Ovary (tissue), 9 donors: Measurements from ENCODE around the gene INPP5A. TPM values are rescaled to one million over a fixed set of nuclear protein-coding genes. Genes with fewer than 3 reads are reported as not detected.

ENCODE experiments used
- DNase-seq, 5 donors: peaks; one replicate each; pipeline ENCODE4 v3.0.0-alpha.2; 2019 to 2020
- H3K27ac ChIP-seq, 2 donors: fragments of 200-600 bp; one replicate each; pipeline versions ENCODE4 v1.5.1 to v1.8.0; 2019 to 2022
- H3K27me3 ChIP-seq: fragments of 200-600 bp; one replicate; pipeline ENCODE4 v1.8.0; 2022
- H3K36me3 ChIP-seq: fragments of 200-600 bp; sonication (generic); one replicate; pipeline ENCODE4 v1.5.1; 2019
- H3K4me1 ChIP-seq: one replicate; pipeline ENCODE4 v1.8.1; 2013; ENCODE audit warnings: mild to moderate bottlenecking, moderate library complexity; ENCODE audit not compliant: insufficient read depth
- H3K4me3 ChIP-seq: fragments of 200-600 bp; sonication (generic); one replicate; pipeline ENCODE4 v1.5.1; 2017
- H3K9me3 ChIP-seq, 2 donors: fragments of 200-600 bp in 1 of 2; sonication (generic) in 1 of 2; one replicate each; pipeline versions ENCODE4 v1.5.1 to v1.8.1; 2013 to 2019; ENCODE audit warnings: mild to moderate bottlenecking in 1 of 2, moderate library complexity in 1 of 2
- CTCF ChIP-seq, 3 donors: fragments of 450-650 bp in 2 of 3; fragments of 200-600 bp in 1 of 3; IDR thresholded peaks; one replicate each; pipeline versions ENCODE4 v1.5.1 to v1.8.0; 2016 to 2022; ENCODE audit warnings: antibody characterized with exemption in 3 of 3, mild to moderate bottlenecking in 1 of 3
- EP300 ChIP-seq: sonication (generic); formaldehyde crosslinking; IDR thresholded peaks from one replicate; pipeline ENCODE4 v1.6.1; 2017; ENCODE audit warnings: antibody characterized with exemption
- POLR2A ChIP-seq: fragments of 450-650 bp; IDR thresholded peaks from one replicate; pipeline ENCODE4 v1.6.1; 2017; ENCODE audit warnings: antibody characterized with exemption, mild to moderate bottlenecking, moderate library complexity
- WGBS, 3 donors: extraction: QIAGEN DNeasy Blood & Tissue Kit in 1 of 3; methylation state at CpG; one replicate each; pipeline versions ENCODE4 v1.1.5 to v1.1.7; 2013 to 2017; 5-methylcytosine and 5-hydroxymethylcytosine counted together
- intact Hi-C, 4 donors: fragments of 100-400 bp; cut with DNase I; formaldehyde crosslinking; loops; one replicate each; pipeline versions ENCODE4 v1.11.0 to v1.15.1; 2022 to 2023
- polyA plus RNA-seq, 2 donors: library from polyadenylated mRNA; stranded (reverse); fragments of 200-250 nt in 1 of 2; fragments of 350-450 nt in 1 of 2; fragmentation: Illumina TruSeq in 1 of 2; extraction: RNeasy Lipid Tissue Mini Kit (QIAGEN cat#74804) in 1 of 2; gene quantifications; one replicate each; pipeline ENCODE4 v1.2.3, GENCODE V29; 2013 to 2014
- total RNA-seq, 7 donors: library from RNA; depleted of rRNA in 2 of 7; stranded (reverse); fragments of >200 nt in 2 of 7; fragmentation: NEBNext Ultra II Directional in 3 of 7; extraction: Animal tissue kit (Norgen Biotek cat#: 25700) in 3 of 7; gene quantifications; one replicate each; pipeline versions ENCODE4 v1.1.0 to v1.2.4, GENCODE V29; 2016 to 2023
- donor health status: DM: no; HTN: no; CAD: no; lungs with moderate emphysema.
- donor health status: DM: no; HTN: no; CAD: no.
- donor health status: Bipolar disorder and iron deficiency.
- donor health status: DM: yes; HTN: yes; CAD: no.
- donor health status: DM: no; HTN: no; CAD: no.
- donor health status: DM: yes; HTN: yes; CAD: no.

The INPP5A gene
- total and polyA plus RNA-seq, 9 donors = 19.8 to 41.2 (median 35.3) TPM

DNA sequence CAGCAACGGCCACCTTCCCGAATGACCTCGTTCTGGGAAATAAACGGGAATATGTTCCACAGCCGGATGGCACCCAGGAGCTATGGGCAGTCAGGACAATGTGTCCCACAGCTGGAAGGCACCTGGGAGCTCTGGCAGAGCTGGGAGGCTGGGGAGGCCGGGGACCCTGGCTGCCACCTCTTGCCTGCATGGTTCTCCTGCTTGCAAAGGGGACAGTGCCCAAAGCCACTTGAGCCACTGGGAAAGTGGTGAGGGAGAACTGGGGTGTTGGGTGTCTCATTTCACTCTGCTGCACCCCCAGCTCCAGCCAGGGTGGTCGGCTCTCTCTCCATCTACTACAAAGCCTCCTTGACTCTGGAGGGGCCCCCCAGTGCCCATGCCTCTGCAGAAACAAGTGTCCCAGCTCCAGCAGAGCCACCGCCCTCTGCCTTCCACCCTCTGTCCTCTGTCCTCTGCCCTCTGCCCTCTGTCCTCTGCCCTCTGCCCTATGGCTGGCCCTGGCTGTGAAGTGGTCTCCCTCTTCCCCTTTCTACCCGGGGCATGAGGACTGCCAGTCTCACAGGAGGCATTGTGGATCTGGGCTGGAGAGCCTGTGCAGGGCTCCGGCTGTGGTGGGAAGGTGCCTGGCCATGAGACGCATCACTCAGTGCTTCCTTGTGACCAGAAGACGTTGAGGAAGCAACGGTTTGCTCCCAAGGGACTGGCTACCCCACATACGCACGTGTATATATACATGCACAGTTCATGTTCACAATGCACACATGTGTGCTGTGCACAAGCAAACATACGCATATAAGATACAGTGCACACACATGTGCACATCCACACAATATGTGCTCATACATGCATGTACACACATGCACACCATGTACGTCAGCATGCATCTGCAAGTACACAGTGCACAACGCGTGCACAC lies 21.5 kb upstream of the INPP5A start:
- Histone ChIP-seq H3K4me1 (peaks cover 45% of the 10 kb centered on the region), H3K4me3 (no peak overlapping the region), H3K9me3 (no peaks in the 10 kb centered on the region), H3K27me3 (no peaks in the 10 kb centered on the region), H3K27ac (peak overlapping the region in 1 of 2 donors; percentile 87), H3K36me3 (no peaks in the 10 kb centered on the region)
- intact Hi-C loops = loop anchor here in 1 of 4 donors (2.0 to 5.0 kb wide), 2 partner anchors 21 to 49 kb away; partner anchors contain the start of gene INPP5A
- TF ChIP-seq EP300 (no peak), POLR2A (no peak), CTCF (IDR thresholded peaks at IDR 0.05) (no peak)
- WGBS, 3 donors = 60 to 62% (median 61%) methylated on average over 19 of the region's 19 CpGs
- peak in 4 of 5 donors; percentile 43 to 63 (median 58) for DNase-seq

- intact Hi-C loops = loop anchor here in 1 of 4 donors (2.0 to 5.0 kb wide), 2 partner anchors 20 to 50 kb away; partner anchors contain the start of gene INPP5A
- WGBS, 3 donors = 14 to 18% (median 16%) methylated on average over 24 to 37 of the region's 37 CpGs
- no peaks in the 10 kb centered on the region for H3K36me3 ChIP-seq
- peak; percentile 95 to 98 (median 97) for DNase-seq
- TF ChIP-seq EP300 (no peak), POLR2A (peak; percentile 14)
- peak overlapping the region; percentile 21 for H3K4me3 ChIP-seq
- H3K4me1 ChIP-seq = peaks cover 47% of the 10 kb centered on the region
- H3K27ac ChIP-seq = peak overlapping the region; percentile 75 to 87
- H3K9me3 ChIP-seq = no peaks in the 10 kb centered on the region
- H3K27me3 ChIP-seq = no peaks in the 10 kb centered on the region
These were observed 20.5 kb upstream of the INPP5A start for GRCh38 chr10:132516771-132517725.

- Histone ChIP-seq H3K4me1 (peaks cover 47% of the 10 kb centered on the region), H3K9me3 (no peaks in the 10 kb centered on the region), H3K27me3 (no peaks in the 10 kb centered on the region), H3K4me3 (no peak overlapping the region), H3K36me3 (no peaks in the 10 kb centered on the region), H3K27ac (peak overlapping the region; percentile 72 to 87)
- no peak for TF ChIP-seq POLR2A
- TF ChIP-seq EP300 = no peak
- no peak for TF ChIP-seq CTCF (IDR thresholded peaks at IDR 0.05)
- intact Hi-C loops = loop anchor here in 1 of 4 donors (2.0 to 5.0 kb wide), 2 partner anchors 19 to 51 kb away; partner anchors contain the start of gene INPP5A
- 38 to 42% (median 42%) methylated on average over 11 to 16 of the region's 16 CpGs for WGBS, 3 donors
- DNase-seq = peak in 4 of 5 donors; percentile 48 to 60 (median 56)
These were observed 19.6 kb upstream of the INPP5A start for GRCh38 chr10:132517951-132518521.

- DNase-seq = peak; percentile 53 to 76 (median 72)
- peak overlapping the region; percentile 54 to 87 for H3K27ac ChIP-seq
- H3K4me1 ChIP-seq = peaks cover 47% of the 10 kb centered on the region
- no peak overlapping the region for H3K4me3 ChIP-seq
- H3K27me3 ChIP-seq = no peaks in the 10 kb centered on the region
- 35 to 41% (median 36%) methylated on average over 29 of the region's 29 CpGs for whole genome bisulfite sequencing, 3 donors
- intact Hi-C loops = loop anchor here in 1 of 4 donors (5.0 kb wide), 1 partner anchor 51 kb away; no protein-coding TSS in a partner anchor
- TF ChIP-seq EP300 (no peak), CTCF (IDR thresholded peaks at IDR 0.05) (no peak), POLR2A (no peak)
- H3K9me3 ChIP-seq = no peaks in the 10 kb centered on the region
- no peaks in the 10 kb centered on the region for H3K36me3 ChIP-seq
These were observed 18.8 kb upstream of the INPP5A start for GRCh38 chr10:132518572-132519381.
